ENCODE results near the gene FKBP15.

DNA sequence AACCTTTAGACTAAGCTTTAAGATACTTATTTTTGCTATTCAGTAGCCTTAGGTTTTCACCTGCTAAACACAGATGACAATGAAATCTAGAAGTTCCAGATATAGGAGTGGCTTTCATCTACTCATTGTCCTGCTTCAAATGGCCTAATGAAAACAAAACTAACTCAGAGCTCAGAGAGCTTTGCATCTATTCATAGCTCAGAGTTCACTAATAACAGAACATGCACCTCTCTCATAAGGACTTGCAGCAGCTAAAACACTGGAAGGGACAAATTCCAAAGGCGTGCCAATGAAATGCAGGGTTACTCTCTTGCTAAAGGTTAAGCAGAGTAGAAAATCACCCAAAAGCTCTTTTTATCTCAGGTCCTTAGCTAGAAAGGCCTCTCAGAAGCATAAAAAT is 41.2 kb downstream of the FKBP15 start:
- TF ChIP-seq, protein P1, sequence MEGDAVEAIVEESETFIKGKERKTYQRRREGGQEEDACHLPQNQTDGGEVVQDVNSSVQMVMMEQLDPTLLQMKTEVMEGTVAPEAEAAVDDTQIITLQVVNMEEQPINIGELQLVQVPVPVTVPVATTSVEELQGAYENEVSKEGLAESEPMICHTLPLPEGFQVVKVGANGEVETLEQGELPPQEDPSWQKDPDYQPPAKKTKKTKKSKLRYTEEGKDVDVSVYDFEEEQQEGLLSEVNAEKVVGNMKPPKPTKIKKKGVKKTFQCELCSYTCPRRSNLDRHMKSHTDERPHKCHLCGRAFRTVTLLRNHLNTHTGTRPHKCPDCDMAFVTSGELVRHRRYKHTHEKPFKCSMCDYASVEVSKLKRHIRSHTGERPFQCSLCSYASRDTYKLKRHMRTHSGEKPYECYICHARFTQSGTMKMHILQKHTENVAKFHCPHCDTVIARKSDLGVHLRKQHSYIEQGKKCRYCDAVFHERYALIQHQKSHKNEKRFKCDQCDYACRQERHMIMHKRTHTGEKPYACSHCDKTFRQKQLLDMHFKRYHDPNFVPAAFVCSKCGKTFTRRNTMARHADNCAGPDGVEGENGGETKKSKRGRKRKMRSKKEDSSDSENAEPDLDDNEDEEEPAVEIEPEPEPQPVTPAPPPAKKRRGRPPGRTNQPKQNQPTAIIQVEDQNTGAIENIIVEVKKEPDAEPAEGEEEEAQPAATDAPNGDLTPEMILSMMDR (IDR thresholded peaks at IDR 0.05; ENCODE audit: poor library complexity) = no peak
- no peak for TF ChIP-seq EZH2phosphoT487 (IDR thresholded peaks at IDR 0.05; ENCODE audit: low read depth, severe bottlenecking, unreplicated experiment)

Data from hepatocyte (in vitro differentiated cells).